PC-9 (cell line): ENCODE measurements around the gene APOE.

Experiments
- EZH2 ChIP-seq: fragments of 200-600 bp; sonication (generic); IDR thresholded peaks from 2 replicates; pipeline ENCODE4 v1.8.0; 2017; ENCODE audit warnings: antibody characterized with exemption, low read depth
- TF ChIP-seq, protein P1 (sequence below): fragments of 200-600 bp; sonication (generic); conservative IDR thresholded peaks from 2 replicates; pipeline ENCODE4 v1.6.1; 2017; ENCODE audit warnings: mixed run types, antibody characterized with exemption, mild to moderate bottlenecking, moderate library complexity

DNA sequence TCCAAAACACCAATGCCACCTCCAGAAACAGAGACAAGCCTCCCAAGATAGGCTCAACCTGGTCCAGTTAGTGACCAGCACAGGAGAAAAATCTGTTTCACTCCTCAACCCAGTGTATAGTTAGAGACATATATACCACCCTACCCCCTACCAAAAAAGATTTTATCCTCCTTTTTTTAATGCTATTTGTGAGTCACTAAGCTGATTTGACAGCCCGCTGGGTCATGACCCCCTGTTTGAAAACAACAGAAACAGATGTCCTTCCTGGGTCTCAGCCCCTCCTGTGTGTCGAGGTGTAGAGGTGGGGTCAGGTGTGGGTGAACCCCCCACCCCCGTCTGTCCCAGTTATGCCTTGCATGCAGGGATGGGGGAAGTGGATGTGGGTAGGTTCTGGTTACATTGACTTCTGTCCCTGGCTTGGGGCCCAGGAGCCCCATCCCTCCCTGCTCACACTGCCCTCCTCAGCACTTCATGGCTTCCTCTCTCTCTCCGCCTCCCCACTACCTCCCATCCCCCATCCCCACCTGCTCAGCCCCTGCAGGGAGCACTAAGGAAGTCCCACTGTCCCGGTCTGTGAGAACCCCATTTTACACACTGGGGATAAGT is 28.6 kb upstream of the APOE start:
- TF ChIP-seq, protein P1, sequence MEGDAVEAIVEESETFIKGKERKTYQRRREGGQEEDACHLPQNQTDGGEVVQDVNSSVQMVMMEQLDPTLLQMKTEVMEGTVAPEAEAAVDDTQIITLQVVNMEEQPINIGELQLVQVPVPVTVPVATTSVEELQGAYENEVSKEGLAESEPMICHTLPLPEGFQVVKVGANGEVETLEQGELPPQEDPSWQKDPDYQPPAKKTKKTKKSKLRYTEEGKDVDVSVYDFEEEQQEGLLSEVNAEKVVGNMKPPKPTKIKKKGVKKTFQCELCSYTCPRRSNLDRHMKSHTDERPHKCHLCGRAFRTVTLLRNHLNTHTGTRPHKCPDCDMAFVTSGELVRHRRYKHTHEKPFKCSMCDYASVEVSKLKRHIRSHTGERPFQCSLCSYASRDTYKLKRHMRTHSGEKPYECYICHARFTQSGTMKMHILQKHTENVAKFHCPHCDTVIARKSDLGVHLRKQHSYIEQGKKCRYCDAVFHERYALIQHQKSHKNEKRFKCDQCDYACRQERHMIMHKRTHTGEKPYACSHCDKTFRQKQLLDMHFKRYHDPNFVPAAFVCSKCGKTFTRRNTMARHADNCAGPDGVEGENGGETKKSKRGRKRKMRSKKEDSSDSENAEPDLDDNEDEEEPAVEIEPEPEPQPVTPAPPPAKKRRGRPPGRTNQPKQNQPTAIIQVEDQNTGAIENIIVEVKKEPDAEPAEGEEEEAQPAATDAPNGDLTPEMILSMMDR, result no peak
- no peak for TF ChIP-seq EZH2
